A549 (cell line): ENCODE measurements around the gene SPATA1. TPM values are rescaled to one million over a fixed set of nuclear protein-coding genes. Genes with fewer than 3 reads are reported as not detected.

Source experiments
- ATAC-seq, 2 experiments: fragments of 200-7000 bp in 1 of 2; fragments of >200 bp in 1 of 2; cut with Nextera tagmentation in 1 of 2; cut with Tn5 transposase in 1 of 2; 3 replicates each; pipeline versions ENCODE4 v1.8.0 to v1.9.1; 2018 to 2020; ENCODE audit warnings: mild to moderate bottlenecking in 1 of 2, moderate library complexity in 1 of 2
- CTCF ChIA-PET: fragments of 300-600 bp; sonication (Branson Sonifier 250); formaldehyde crosslinking; extraction: SDS; loops from one replicate; lab custom pipeline; 2021; ENCODE audit warnings: antibody characterized with exemption, inconsistent platforms; lab: Yijun Ruan, JAX
- POLR2A ChIA-PET: fragments of 350-600 bp; formaldehyde crosslinking; extraction: SDS; loops from one replicate; lab custom pipeline; 2021; ENCODE audit warnings: antibody characterized with exemption, inconsistent platforms; lab: Yijun Ruan, JAX
- DNase-seq, 2 experiments: peaks; one replicate each; pipeline versions ENCODE4 v3.0.0 to v3.0.0-alpha.2; 2011 to 2016; ENCODE audit warnings: low read depth in 1 of 2, low spot score in 1 of 2
- FAIRE-seq: peaks from 2 replicates; lab custom pipeline; 2011; peaks lifted over from hg19 to GRCh38; lab: Jason Lieb, UNC
- H3K27ac ChIP-seq, 2 experiments: fragments of >200 bp; sonication (Bioruptor Twin); formaldehyde crosslinking; 3 replicates each; pipeline ENCODE4 v1.5.1; 2016 to 2017
- H3K4me1 ChIP-seq: fragments of >200 bp; sonication (Bioruptor Twin); formaldehyde crosslinking; 3 replicates; pipeline ENCODE4 v1.6.1; 2016
- H3K4me2 ChIP-seq: fragments of >200 bp; sonication (Bioruptor Twin); formaldehyde crosslinking; 3 replicates; pipeline ENCODE4 v1.6.1; 2016
- H3K4me3 ChIP-seq: fragments of >200 bp; sonication (Bioruptor Twin); formaldehyde crosslinking; 3 replicates; pipeline ENCODE4 v1.5.1; 2016
- H3K9me3 ChIP-seq: fragments of >200 bp; sonication (Bioruptor Twin); formaldehyde crosslinking; 3 replicates; pipeline ENCODE4 v1.6.1; 2016
- BHLHE40 ChIP-seq: IDR thresholded peaks from 2 replicates; pipeline ENCODE4 v1.6.1; 2012; ENCODE audit warnings: low read depth, low read length, inconsistent platforms
- CHD2 ChIP-seq: fragments of 150-350 bp; IDR thresholded peaks from 2 replicates; pipeline ENCODE4 v1.6.1; 2014; ENCODE audit warnings: low read length; ENCODE audit not compliant: partially characterized antibody
- E2F6 ChIP-seq: IDR thresholded peaks from 2 replicates; pipeline ENCODE4 v1.6.1; 2012; ENCODE audit warnings: low read depth, borderline replicate concordance
- EHF ChIP-seq: fragments of 250-450 bp; sonication (Bioruptor Pico); IDR thresholded peaks from 2 replicates; pipeline ENCODE4 v1.5.0; 2020; ENCODE audit warnings: mild to moderate bottlenecking
- EHMT2 ChIP-seq: fragments of 200-600 bp; sonication (generic); IDR thresholded peaks from 2 replicates; pipeline ENCODE4 v1.6.1; 2016; ENCODE audit warnings: antibody characterized with exemption, low read depth, mild to moderate bottlenecking, moderate library complexity
- FOXS1 ChIP-seq: fragments of 250-450 bp; sonication (Bioruptor Pico); IDR thresholded peaks from 2 replicates; pipeline ENCODE4 v1.5.0; 2020; ENCODE audit warnings: mild to moderate bottlenecking, moderate library complexity
- HOXA7 ChIP-seq: fragments of 250-450 bp; sonication (Bioruptor Pico); IDR thresholded peaks from 2 replicates; pipeline ENCODE4 v1.5.0; 2020; ENCODE audit warnings: mild to moderate bottlenecking, moderate library complexity
- MAX ChIP-seq: IDR thresholded peaks from 2 replicates; pipeline ENCODE4 v1.6.1; 2012
- PHF8 ChIP-seq: fragments of 200-600 bp; sonication (generic); IDR thresholded peaks from 2 replicates; pipeline ENCODE4 v1.6.1; 2016; ENCODE audit warnings: low read depth, mild to moderate bottlenecking, antibody characterized with exemption, moderate library complexity, borderline replicate concordance
- RARB ChIP-seq: fragments of 250-450 bp; sonication (Bioruptor Pico); IDR thresholded peaks from 2 replicates; pipeline ENCODE4 v1.8.0; 2021; ENCODE audit warnings: mild to moderate bottlenecking, moderate library complexity
- RFX5 ChIP-seq: fragments of 450-650 bp; IDR thresholded peaks from 2 replicates; pipeline ENCODE4 v1.7.1; 2014; ENCODE audit warnings: antibody characterized with exemption, mild to moderate bottlenecking, moderate library complexity
- SMC3 ChIP-seq: fragments of >200 bp; sonication (Bioruptor Twin); formaldehyde crosslinking; IDR thresholded peaks from 3 replicates; pipeline ENCODE4 v1.6.1; 2018; ENCODE audit warnings: inconsistent platforms
- TP53 ChIP-seq: fragments of 250-450 bp; sonication (Bioruptor Pico); IDR thresholded peaks from 2 replicates; pipeline ENCODE4 v1.5.0; 2021; ENCODE audit warnings: mild to moderate bottlenecking, moderate library complexity
- USF2 ChIP-seq: fragments of 450-650 bp; IDR thresholded peaks from 2 replicates; pipeline ENCODE4 v1.6.1; 2014; ENCODE audit warnings: antibody characterized with exemption
- WGBS: methylation state at CpG from one replicate; pipeline ENCODE4 v1.1.6; 2017; ENCODE audit errors: missing lambda C conversion rate; 5-methylcytosine and 5-hydroxymethylcytosine counted together
- polyA plus RNA-seq, 4 experiments: library from polyadenylated mRNA; depleted of rRNA in 3 of 4; stranded (reverse); fragments of >200 nt; fragmentation: RNase III in 1 of 4; extraction: RNeasy Plus Mini Kit Qiagen cat#74134 plus additional on column Dnase treatment in 1 of 4; gene quantifications; 2 replicates in 3 of 4; 3 replicates in 1 of 4; pipeline ENCODE4 v1.2.3, GENCODE V29; 2011 to 2017
- TF ChIP-seq, protein P1 (sequence below): fragments of 150-350 bp; IDR thresholded peaks from 2 replicates; pipeline ENCODE4 v1.6.1; 2014; ENCODE audit warnings: low read depth, mild to moderate bottlenecking, low read length

SPATA1 gene
- polyA plus RNA-seq, 2 of the 4 experiments (the other 2 are of a cell fraction): 0.49 to 1.2 TPM

DNA sequence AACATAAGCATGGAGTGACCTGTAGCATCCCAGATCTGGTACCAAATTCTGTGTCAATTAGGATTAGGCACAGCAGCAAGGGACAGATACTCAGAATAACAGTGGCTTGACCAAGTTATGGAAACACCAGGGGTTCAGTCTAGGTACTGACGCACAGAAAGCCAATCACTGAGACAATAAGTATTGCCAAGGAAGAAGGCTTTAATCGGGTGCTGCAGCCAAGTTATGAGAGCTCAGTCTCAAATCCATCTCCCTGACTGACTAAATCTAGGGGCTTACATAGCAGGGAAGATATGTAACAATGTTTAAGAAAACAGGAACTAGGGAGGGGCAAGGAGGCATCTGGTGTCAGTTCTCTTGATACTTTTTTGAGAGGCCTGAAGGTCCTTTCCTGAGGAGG is 107.7 kb downstream of the SPATA1 start (continued):
- TF ChIP-seq FOXS1 (CRISPR knock-in tag): no peak
- no peak for TF ChIP-seq TP53 (CRISPR knock-in tag)
- no peak for TF ChIP-seq HOXA7 (CRISPR knock-in tag)
- no peak for TF ChIP-seq USF2

GRCh38 chr1:84615790-84616189 is 109.6 kb downstream of the SPATA1 start:
- ATAC-seq: no peak
- H3K4me3 ChIP-seq: no peak overlapping the region
- FAIRE-seq: no peak
- DNase-seq: no peak
- TF ChIP-seq SMC3 (no peak), HOXA7 (CRISPR knock-in tag) (no peak), RFX5 (no peak), RARB (CRISPR knock-in tag) (no peak), EHF (CRISPR knock-in tag) (no peak), PHF8 (no peak), BHLHE40 (no peak), E2F6 (no peak), FOXS1 (CRISPR knock-in tag) (no peak), TP53 (CRISPR knock-in tag) (no peak), USF2 (no peak), CHD2 (no peak), MAX (no peak), EHMT2 (no peak)
- TF ChIP-seq, protein P1, sequence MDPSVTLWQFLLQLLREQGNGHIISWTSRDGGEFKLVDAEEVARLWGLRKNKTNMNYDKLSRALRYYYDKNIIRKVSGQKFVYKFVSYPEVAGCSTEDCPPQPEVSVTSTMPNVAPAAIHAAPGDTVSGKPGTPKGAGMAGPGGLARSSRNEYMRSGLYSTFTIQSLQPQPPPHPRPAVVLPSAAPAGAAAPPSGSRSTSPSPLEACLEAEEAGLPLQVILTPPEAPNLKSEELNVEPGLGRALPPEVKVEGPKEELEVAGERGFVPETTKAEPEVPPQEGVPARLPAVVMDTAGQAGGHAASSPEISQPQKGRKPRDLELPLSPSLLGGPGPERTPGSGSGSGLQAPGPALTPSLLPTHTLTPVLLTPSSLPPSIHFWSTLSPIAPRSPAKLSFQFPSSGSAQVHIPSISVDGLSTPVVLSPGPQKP: no peak
- H3K4me2 ChIP-seq: no peak overlapping the region
- WGBS: 71% methylated on average over 1 of the region's 1 CpG
- ChIA-PET CTCF (no interaction called here), POLR2A (no interaction called here)
- H3K9me3 ChIP-seq: peaks cover 5% of the 10 kb centered on the region; the same call in 2 of the 3 replicates
- peaks cover 12% of the 10 kb centered on the region; the same call in 1 of the 3 replicates for H3K4me1 ChIP-seq
- H3K27ac ChIP-seq: no peak overlapping the region

Other genes with a start within 250 kb of the SPATA1 start
- gene SAMD13, start 204.7 kb upstream of the SPATA1 start, polyA plus RNA-seq (2011; rRNA removed): 1.8 and 2.4 TPM in 2 replicates
- gene SAMD13, start 204.7 kb upstream of the SPATA1 start, polyA plus RNA-seq (2017; fragmentation: RNase III; extraction: RNeasy Plus Mini Kit Qiagen cat#74134 plus additional on column Dnase treatment): 0.28 to 0.59 TPM (median 0.53 TPM) in 3 replicates
- not detected in 2 replicates for gene DNASE2B, start 107.9 kb upstream of the SPATA1 start, polyA plus RNA-seq (2011; rRNA removed)
- gene DNASE2B, start 107.9 kb upstream of the SPATA1 start, polyA plus RNA-seq (2017; fragmentation: RNase III; extraction: RNeasy Plus Mini Kit Qiagen cat#74134 plus additional on column Dnase treatment): not detected in 3 replicates
- 42.4 and 49.8 TPM in 2 replicates for gene RPF1, start 27.1 kb upstream of the SPATA1 start, polyA plus RNA-seq (2011; rRNA removed)
- gene RPF1, start 27.1 kb upstream of the SPATA1 start, polyA plus RNA-seq (2017; fragmentation: RNase III; extraction: RNeasy Plus Mini Kit Qiagen cat#74134 plus additional on column Dnase treatment): 27.9 to 29.3 TPM (median 28.2 TPM) in 3 replicates
- 59.3 and 103 TPM in 2 replicates for gene GNG5, start 195 bp downstream of the SPATA1 start, polyA plus RNA-seq (2011; rRNA removed)
- gene GNG5, start 195 bp downstream of the SPATA1 start, polyA plus RNA-seq (2017; fragmentation: RNase III; extraction: RNeasy Plus Mini Kit Qiagen cat#74134 plus additional on column Dnase treatment): 135 to 143 TPM (median 143 TPM) in 3 replicates
- gene CTBS, start 68.1 kb downstream of the SPATA1 start, polyA plus RNA-seq (2011; rRNA removed): 20.8 and 25.3 TPM in 2 replicates
- gene CTBS, start 68.1 kb downstream of the SPATA1 start, polyA plus RNA-seq (2017; fragmentation: RNase III; extraction: RNeasy Plus Mini Kit Qiagen cat#74134 plus additional on column Dnase treatment): 5.6 to 6.9 TPM (median 6.7 TPM) in 3 replicates
- 14.7 and 20.6 TPM in 2 replicates for gene SSX2IP, start 184.1 kb downstream of the SPATA1 start, polyA plus RNA-seq (2011; rRNA removed)
- 13.7 to 15.2 TPM (median 14.8 TPM) in 3 replicates for gene SSX2IP, start 184.1 kb downstream of the SPATA1 start, polyA plus RNA-seq (2017; fragmentation: RNase III; extraction: RNeasy Plus Mini Kit Qiagen cat#74134 plus additional on column Dnase treatment)